DND-41 (cell line): Measurements from ENCODE around the gene GAPDH.

Experiments
- ATAC-seq: fragments of 200-7000 bp; cut with Tn5 transposase; 3 replicates; pipeline ENCODE4 v1.9.1; 2021; ENCODE audit warnings: low read depth; ENCODE audit not compliant: insufficient read depth
- DNase-seq: peaks from one replicate; pipeline ENCODE4 v3.0.0-alpha.2; 2020
- H2AFZ ChIP-seq: 2 replicates; pipeline ENCODE4 v1.6.0; 2012; ENCODE audit warnings: low read depth, low read length
- H3K27ac ChIP-seq: 2 replicates; pipeline ENCODE4 v1.5.1; 2012; ENCODE audit warnings: low read length, inconsistent platforms
- H3K27me3 ChIP-seq: fragments of 200-600 bp; sonication (generic); 2 replicates; pipeline ENCODE4 v1.6.0; 2012; ENCODE audit warnings: low read length, mild to moderate bottlenecking, inconsistent platforms; ENCODE audit not compliant: insufficient read depth, poor library complexity
- H3K36me3 ChIP-seq: 2 replicates; pipeline ENCODE4 v1.5.1; 2012; ENCODE audit warnings: low read length, inconsistent platforms; ENCODE audit not compliant: insufficient read depth
- H3K4me1 ChIP-seq: 2 replicates; pipeline ENCODE4 v1.5.1; 2012; ENCODE audit warnings: mild to moderate bottlenecking, low read length; ENCODE audit not compliant: insufficient read depth
- H3K4me2 ChIP-seq: 2 replicates; pipeline ENCODE4 v1.6.0; 2012; ENCODE audit warnings: mild to moderate bottlenecking, moderate library complexity, low read length, inconsistent platforms; ENCODE audit not compliant: insufficient read depth
- H3K4me3 ChIP-seq, 2 experiments: fragments of 200-600 bp in 1 of 2; shearing (Covaris generic) in 1 of 2; 2 replicates each; pipeline ENCODE4 v1.5.1; 2012 to 2016; ENCODE audit warnings: inconsistent platforms in 2 of 2, low read length in 2 of 2, mild to moderate bottlenecking in 2 of 2, low read depth in 1 of 2, moderate library complexity in 1 of 2
- H3K79me2 ChIP-seq: 2 replicates; pipeline ENCODE4 v1.6.0; 2012; ENCODE audit warnings: low read length, inconsistent platforms; ENCODE audit not compliant: insufficient read depth
- H3K9ac ChIP-seq: 2 replicates; pipeline ENCODE4 v1.6.0; 2012; ENCODE audit warnings: low read depth, mild to moderate bottlenecking, inconsistent platforms, low read length, moderate library complexity
- H3K9me3 ChIP-seq: 2 replicates; pipeline ENCODE4 v1.5.1; 2012; ENCODE audit warnings: low read length, moderate library complexity, mild to moderate bottlenecking, inconsistent platforms; ENCODE audit not compliant: insufficient read depth, severe bottlenecking
- H4K20me1 ChIP-seq: 2 replicates; pipeline ENCODE4 v1.6.0; 2012; ENCODE audit warnings: low read length; ENCODE audit not compliant: insufficient read depth
- CTCF ChIP-seq: IDR thresholded peaks from 2 replicates; pipeline ENCODE4 v1.5.1; 2012; ENCODE audit warnings: borderline replicate concordance, low read length, moderate library complexity, mild to moderate bottlenecking; ENCODE audit not compliant: poor library complexity, severe bottlenecking; ENCODE audit errors: extremely low read depth
- EZH2 ChIP-seq: IDR thresholded peaks from 3 replicates; pipeline ENCODE4 v1.6.1; 2012; ENCODE audit warnings: borderline replicate concordance, low read depth, mild to moderate bottlenecking, moderate library complexity, low read length, inconsistent platforms; ENCODE audit not compliant: severe bottlenecking

GAPDH gene

GRCh38 chr12:6570264-6570887, 36.1 kb downstream of the GAPDH start:
- Histone ChIP-seq H3K4me3 (no peak overlapping the region), H3K27ac (no peak overlapping the region), H3K27me3 (no peaks in the 10 kb centered on the region), H4K20me1 (peaks cover 3% of the 10 kb centered on the region; the same call in 1 of the 2 replicates), H3K4me2 (no peak overlapping the region), H3K36me3 (peaks cover 82% of the 10 kb centered on the region), H3K4me1 (peaks cover 38% of the 10 kb centered on the region), H2AFZ (no peak overlapping the region), H3K9ac (no peak overlapping the region), H3K9me3 (no peaks in the 10 kb centered on the region), H3K79me2 (peaks cover 38% of the 10 kb centered on the region)
- ATAC-seq (peak; percentile 47), DNase-seq (peak; percentile 70)
- TF ChIP-seq EZH2 (no peak), CTCF (peak; percentile 87)

GRCh38 chr12:6573001-6573400, 38.7 kb downstream of the GAPDH start:
- H3K9me3 ChIP-seq, result no peaks in the 10 kb centered on the region
- TF ChIP-seq CTCF (no peak), EZH2 (no peak)
- H4K20me1 ChIP-seq, result peaks cover 3% of the 10 kb centered on the region; the same call in 1 of the 2 replicates
- DNase-seq, result no peak
- H2AFZ ChIP-seq, result no peak overlapping the region
- no peak overlapping the region for H3K4me3 ChIP-seq
- H3K79me2 ChIP-seq, result peaks cover 12% of the 10 kb centered on the region
- ATAC-seq, result no peak
- H3K27me3 ChIP-seq, result no peaks in the 10 kb centered on the region
- peaks cover 16% of the 10 kb centered on the region for H3K4me1 ChIP-seq
- H3K27ac ChIP-seq, result no peak overlapping the region
- peaks cover 90% of the 10 kb centered on the region for H3K36me3 ChIP-seq
- H3K4me2 ChIP-seq, result no peak overlapping the region
- H3K9ac ChIP-seq, result no peak overlapping the region

GRCh38 chr12:6574576-6575295, 40.4 kb downstream of the GAPDH start:
- Histone ChIP-seq H3K36me3 (peaks cover 98% of the 10 kb centered on the region), H3K4me2 (no peak overlapping the region), H4K20me1 (peaks cover 3% of the 10 kb centered on the region; the same call in 1 of the 2 replicates), H3K27me3 (no peaks in the 10 kb centered on the region), H3K27ac (no peak overlapping the region), H3K4me3 (no peak overlapping the region), H2AFZ (no peak overlapping the region), H3K9me3 (no peaks in the 10 kb centered on the region), H3K9ac (no peak overlapping the region), H3K79me2 (no peaks in the 10 kb centered on the region; the same call in 1 of the 2 replicates), H3K4me1 (peaks cover 2% of the 10 kb centered on the region; the same call in 1 of the 2 replicates)
- no peak for TF ChIP-seq CTCF
- TF ChIP-seq EZH2, result no peak
- DNase-seq (no peak), ATAC-seq (no peak)
